DOHH2 (cell line): Measurements from ENCODE around the gene ADAMTSL4.

ENCODE experiments used
- CTCF ChIP-seq: fragments of 200-600 bp; sonication (generic); IDR thresholded peaks from one replicate; pipeline ENCODE4 v1.5.1; 2014; ENCODE audit warnings: antibody characterized with exemption, mild to moderate bottlenecking, low read depth, low read length; ENCODE audit not compliant: poor library complexity, severe bottlenecking
- EZH2phosphoT487 ChIP-seq: fragments of 200-600 bp; sonication (generic); IDR thresholded peaks from 2 replicates; pipeline ENCODE4 v1.6.1; 2017; ENCODE audit warnings: borderline replicate concordance, mild to moderate bottlenecking, antibody characterized with exemption, low read length, moderate library complexity, mixed read lengths

- TF ChIP-seq CTCF = no peak
- no peak for TF ChIP-seq EZH2phosphoT487
Observed at GRCh38 chr1:150568594-150568966, 19.4 kb downstream of the ADAMTSL4 start.
